Subcutaneous abdominal adipose tissue (tissue), 5 donors: ENCODE data around the gene CASTOR1.

Experiments
- H3K27ac ChIP-seq: one replicate; pipeline ENCODE4 v1.7.0; 2013; ENCODE audit warnings: low read depth, mild to moderate bottlenecking, inconsistent platforms, low read length, moderate library complexity
- H3K27me3 ChIP-seq, 5 donors: one replicate each; pipeline ENCODE4 v1.7.0; 2013; ENCODE audit warnings: low read length in 5 of 5, inconsistent platforms in 1 of 5; ENCODE audit not compliant: control insufficient read depth in 5 of 5, insufficient read depth in 4 of 5
- H3K36me3 ChIP-seq, 5 donors: one replicate each; pipeline ENCODE4 v1.7.0; 2013; ENCODE audit warnings: low read length in 5 of 5; ENCODE audit not compliant: control insufficient read depth in 5 of 5, insufficient read depth in 5 of 5
- H3K4me1 ChIP-seq, 5 donors: one replicate each; pipeline ENCODE4 v1.7.0; 2013; ENCODE audit warnings: low read length in 5 of 5, mild to moderate bottlenecking in 3 of 5, moderate library complexity in 1 of 5; ENCODE audit not compliant: control insufficient read depth in 5 of 5, insufficient read depth in 5 of 5
- H3K4me3 ChIP-seq, 5 donors: one replicate each; pipeline ENCODE4 v1.7.0; 2013; ENCODE audit warnings: low read length in 5 of 5, low read depth in 1 of 5
- H3K9ac ChIP-seq, 5 donors: one replicate each; pipeline ENCODE4 v1.7.0; 2013; ENCODE audit warnings: low read length in 5 of 5, mild to moderate bottlenecking in 4 of 5, moderate library complexity in 3 of 5
- H3K9me3 ChIP-seq, 5 donors: one replicate each; pipeline ENCODE4 v1.7.0; 2013; ENCODE audit warnings: low read length in 5 of 5; ENCODE audit not compliant: control insufficient read depth in 5 of 5
- donor health status: healthy.
- donor health status: healthy.
- donor health status: healthy.
- donor health status: healthy.
- donor health status: healthy.

The CASTOR1 gene

GRCh38 chr22:30301995-30302809 lies 12.9 kb upstream of the CASTOR1 start:
- Histone ChIP-seq H3K4me3 (peak overlapping the region in 1 of 5 donors; percentile 26), H3K27ac (peak overlapping the region; percentile 93), H3K27me3 (no peaks in the 10 kb centered on the region), H3K9ac (peak overlapping the region; percentile 0 to 71 (median 54)), H3K9me3 (no peaks in the 10 kb centered on the region), H3K4me1 (peaks cover 46 to 77% (median 70%) of the 10 kb centered on the region in 5 donors), H3K36me3 (peaks cover 0 to 57% (median 49%) of the 10 kb centered on the region in 5 donors)

- Histone ChIP-seq H3K4me3 (no peak overlapping the region), H3K4me1 (peaks cover 23 to 49% (median 41%) of the 10 kb centered on the region in 5 donors), H3K9me3 (no peaks in the 10 kb centered on the region), H3K27me3 (no peaks in the 10 kb centered on the region), H3K27ac (no peak overlapping the region), H3K36me3 (peaks cover 0 to 86% (median 73%) of the 10 kb centered on the region in 5 donors), H3K9ac (peak overlapping the region in 2 of 5 donors; percentile 1 to 39)
These were observed 10.0 kb upstream of the CASTOR1 start for GRCh38 chr22:30299322-30299721.

- Histone ChIP-seq H3K36me3 (peaks cover 0 to 88% (median 76%) of the 10 kb centered on the region in 5 donors), H3K4me1 (peaks cover 15 to 37% (median 29%) of the 10 kb centered on the region in 5 donors), H3K4me3 (no peak overlapping the region), H3K27me3 (no peaks in the 10 kb centered on the region), H3K9ac (peak overlapping the region in 2 of 5 donors; percentile 1 to 39), H3K27ac (no peak overlapping the region), H3K9me3 (no peaks in the 10 kb centered on the region)
These were observed 8.8 kb upstream of the CASTOR1 start for GRCh38 chr22:30297991-30298701.

DNA sequence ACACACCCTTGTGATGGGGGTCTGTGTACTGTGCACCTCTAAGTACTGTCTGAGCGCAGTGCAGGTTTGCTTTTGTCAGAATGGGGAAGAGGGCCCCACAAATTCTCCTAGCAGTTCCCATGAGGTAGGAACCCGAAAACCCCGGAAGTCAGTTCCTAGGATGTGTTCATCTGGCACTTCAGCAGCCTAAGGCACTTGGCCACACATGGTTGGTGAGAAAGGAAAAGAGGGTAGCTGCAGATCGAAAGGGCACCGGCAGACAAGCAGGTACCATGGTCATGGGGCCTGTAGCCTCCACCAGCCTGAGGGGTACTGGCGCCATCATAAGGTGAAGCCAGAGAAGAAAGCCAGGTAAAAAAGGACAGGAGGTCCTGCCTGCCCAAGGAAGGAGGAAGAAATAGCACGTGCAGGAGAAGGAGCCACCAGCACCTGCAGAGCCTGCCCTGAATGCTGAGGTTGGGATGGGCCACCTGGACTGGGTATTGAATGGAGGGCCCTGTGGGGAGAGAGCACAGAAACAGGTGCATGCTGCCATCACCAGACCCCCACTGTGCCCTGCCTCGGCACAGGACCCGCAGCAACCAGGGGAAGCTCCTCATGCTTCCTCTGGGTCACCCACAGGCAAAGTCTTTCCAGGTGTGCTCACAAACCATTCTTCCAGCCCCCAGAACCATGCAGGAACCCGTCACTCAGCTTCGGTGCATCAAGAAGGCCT lies 8.1 kb upstream of the CASTOR1 start:
- H3K9ac ChIP-seq, result no peak overlapping the region

DNA sequence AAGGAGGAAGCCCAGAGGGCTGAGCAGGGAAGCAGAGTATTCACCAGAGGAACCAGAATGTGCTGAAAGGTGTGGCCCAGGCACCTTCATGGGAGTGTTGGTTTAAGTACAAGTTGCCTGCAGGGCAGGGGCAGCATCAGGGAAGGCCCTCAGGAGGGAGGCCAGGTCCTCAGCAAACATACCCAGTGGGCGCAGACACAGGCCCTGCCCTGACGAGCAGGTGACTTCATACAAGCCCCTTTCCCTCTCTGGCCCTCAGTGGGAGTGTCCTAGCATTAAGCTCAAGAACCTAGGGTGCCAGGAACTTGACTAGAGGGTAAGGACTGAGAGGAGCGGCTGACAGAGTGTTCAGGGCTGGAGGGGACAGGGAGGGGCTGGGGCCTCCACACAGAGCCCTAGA lies 7.5 kb upstream of the CASTOR1 start:
- Histone ChIP-seq H3K4me3 (no peak overlapping the region), H3K27ac (no peak overlapping the region), H3K36me3 (peaks cover 0 to 96% (median 88%) of the 10 kb centered on the region in 5 donors), H3K9me3 (no peaks in the 10 kb centered on the region), H3K27me3 (no peaks in the 10 kb centered on the region), H3K9ac (no peak overlapping the region), H3K4me1 (peaks cover 6 to 30% (median 22%) of the 10 kb centered on the region in 5 donors)

More for the DNA sequence above, 8.1 kb upstream of the CASTOR1 start:
- Histone ChIP-seq H3K27ac (no peak overlapping the region), H3K4me1 (peaks cover 12 to 30% (median 22%) of the 10 kb centered on the region in 5 donors), H3K27me3 (no peaks in the 10 kb centered on the region), H3K36me3 (peaks cover 0 to 93% (median 83%) of the 10 kb centered on the region in 5 donors), H3K4me3 (no peak overlapping the region), H3K9me3 (no peaks in the 10 kb centered on the region)

- Histone ChIP-seq H3K27ac (no peak overlapping the region), H3K4me1 (peaks cover 2 to 30% (median 22%) of the 10 kb centered on the region in 5 donors), H3K9ac (no peak overlapping the region), H3K36me3 (peaks cover 0 to 97% (median 87%) of the 10 kb centered on the region in 5 donors), H3K9me3 (no peaks in the 10 kb centered on the region), H3K27me3 (no peaks in the 10 kb centered on the region), H3K4me3 (no peak overlapping the region)
These were observed 7.0 kb upstream of the CASTOR1 start for GRCh38 chr22:30296324-30296723.

- Histone ChIP-seq H3K9me3 (no peaks in the 10 kb centered on the region), H3K4me1 (peaks cover 5 to 30% (median 22%) of the 10 kb centered on the region in 5 donors), H3K27me3 (no peaks in the 10 kb centered on the region), H3K9ac (no peak overlapping the region), H3K36me3 (peaks cover 0 to 90% (median 80%) of the 10 kb centered on the region in 5 donors), H3K4me3 (no peak overlapping the region), H3K27ac (no peak overlapping the region)
These were observed 6.3 kb upstream of the CASTOR1 start for GRCh38 chr22:30295576-30295975.

DNA sequence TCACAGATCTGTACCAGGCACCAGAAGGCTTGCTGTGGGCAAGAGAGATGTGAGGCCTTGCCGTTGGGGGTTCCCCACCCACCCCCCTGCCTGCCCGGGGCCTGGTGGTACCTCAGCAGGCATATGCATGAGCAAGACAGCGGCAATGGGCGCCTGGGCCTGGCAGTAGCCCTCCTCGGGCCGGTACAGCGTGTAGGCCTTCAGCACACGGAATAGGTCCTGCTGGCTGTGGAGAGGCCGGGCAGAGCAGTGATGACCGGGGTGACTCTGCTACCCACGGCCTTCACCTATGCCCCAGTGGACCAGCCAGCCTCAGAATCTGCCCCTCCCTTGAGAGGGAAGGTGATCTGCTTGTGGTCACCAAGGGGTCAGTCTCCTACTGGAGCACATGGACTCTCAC lies 5.5 kb upstream of the CASTOR1 start:
- H3K27me3 ChIP-seq, result no peaks in the 10 kb centered on the region
- no peak overlapping the region for H3K27ac ChIP-seq
- peaks cover 12 to 34% (median 26%) of the 10 kb centered on the region in 5 donors for H3K4me1 ChIP-seq
- no peaks in the 10 kb centered on the region for H3K9me3 ChIP-seq
- peaks cover 0 to 84% (median 74%) of the 10 kb centered on the region in 5 donors for H3K36me3 ChIP-seq
- no peak overlapping the region for H3K9ac ChIP-seq
- no peak overlapping the region for H3K4me3 ChIP-seq

- Histone ChIP-seq H3K9ac (no peak overlapping the region), H3K36me3 (peaks cover 0 to 76% (median 70%) of the 10 kb centered on the region in 5 donors), H3K27ac (no peak overlapping the region), H3K9me3 (no peaks in the 10 kb centered on the region), H3K4me1 (peaks cover 12 to 36% (median 30%) of the 10 kb centered on the region in 5 donors), H3K4me3 (no peak overlapping the region), H3K27me3 (no peaks in the 10 kb centered on the region)
These were observed 4.8 kb upstream of the CASTOR1 start for GRCh38 chr22:30294066-30294465.
